Adipocyte (in vitro differentiated cells): Measurements from ENCODE around the gene PERM1.
"Not testable (repeated sequence)": the region's sequence is repeated elsewhere in the genome, so short reads cannot be mapped to it uniquely, and the experiment has no call there.

Experiments used
- DNase-seq: peaks from one replicate; pipeline ENCODE4 v3.0.0-alpha.2; 2015; ENCODE audit warnings: low read depth
- H3K27me3 ChIP-seq: replicated peaks from 2 replicates; pipeline ENCODE4 v1.7.0; 2013; ENCODE audit warnings: mild to moderate bottlenecking, low read length, moderate library complexity; ENCODE audit not compliant: control insufficient read depth, insufficient read depth
- H3K36me3 ChIP-seq: 2 replicates; pipeline ENCODE4 v1.7.0; 2013; ENCODE audit warnings: low read length, mild to moderate bottlenecking, moderate library complexity; ENCODE audit not compliant: control insufficient read depth, insufficient read depth, severe bottlenecking
- H3K4me1 ChIP-seq: 2 replicates; pipeline ENCODE4 v1.7.0; 2013; ENCODE audit warnings: mild to moderate bottlenecking, low read length, moderate library complexity; ENCODE audit not compliant: control insufficient read depth, insufficient read depth
- H3K4me3 ChIP-seq: 2 replicates; pipeline ENCODE4 v1.7.0; 2013; ENCODE audit warnings: mild to moderate bottlenecking, low read length, moderate library complexity
- H3K9ac ChIP-seq: 2 replicates; pipeline ENCODE4 v1.7.0; 2013; ENCODE audit warnings: mild to moderate bottlenecking, low read length, moderate library complexity
- H3K9me3 ChIP-seq: 2 replicates; pipeline ENCODE4 v1.7.0; 2013; ENCODE audit warnings: mild to moderate bottlenecking, low read length, moderate library complexity; ENCODE audit not compliant: control insufficient read depth

Gene PERM1

DNA sequence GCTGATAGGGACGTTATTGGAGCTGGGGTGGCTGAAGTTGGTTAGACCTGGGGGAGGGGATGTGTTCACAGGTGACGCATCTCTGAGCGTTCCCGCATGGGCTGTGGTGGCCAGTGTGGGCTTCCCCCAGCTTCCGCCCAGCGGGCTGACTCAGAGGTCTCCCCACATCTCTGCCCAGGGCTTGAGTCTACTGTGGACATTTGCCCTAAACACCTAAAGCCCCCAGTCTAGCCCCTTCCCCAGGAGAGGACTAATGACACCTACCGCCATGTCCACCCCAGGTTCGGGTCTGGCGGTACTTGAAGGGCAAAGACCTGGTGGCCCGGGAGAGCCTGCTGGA is 40.0 kb upstream of the PERM1 start:
- no peak for DNase-seq
- Histone ChIP-seq H3K9ac (no peak overlapping the region), H3K9me3 (no peaks in the 10 kb centered on the region), H3K4me1 (peaks cover 4% of the 10 kb centered on the region), H3K36me3 (no peaks in the 10 kb centered on the region), H3K27me3 (no peaks in the 10 kb centered on the region), H3K4me3 (no peak overlapping the region)

DNA sequence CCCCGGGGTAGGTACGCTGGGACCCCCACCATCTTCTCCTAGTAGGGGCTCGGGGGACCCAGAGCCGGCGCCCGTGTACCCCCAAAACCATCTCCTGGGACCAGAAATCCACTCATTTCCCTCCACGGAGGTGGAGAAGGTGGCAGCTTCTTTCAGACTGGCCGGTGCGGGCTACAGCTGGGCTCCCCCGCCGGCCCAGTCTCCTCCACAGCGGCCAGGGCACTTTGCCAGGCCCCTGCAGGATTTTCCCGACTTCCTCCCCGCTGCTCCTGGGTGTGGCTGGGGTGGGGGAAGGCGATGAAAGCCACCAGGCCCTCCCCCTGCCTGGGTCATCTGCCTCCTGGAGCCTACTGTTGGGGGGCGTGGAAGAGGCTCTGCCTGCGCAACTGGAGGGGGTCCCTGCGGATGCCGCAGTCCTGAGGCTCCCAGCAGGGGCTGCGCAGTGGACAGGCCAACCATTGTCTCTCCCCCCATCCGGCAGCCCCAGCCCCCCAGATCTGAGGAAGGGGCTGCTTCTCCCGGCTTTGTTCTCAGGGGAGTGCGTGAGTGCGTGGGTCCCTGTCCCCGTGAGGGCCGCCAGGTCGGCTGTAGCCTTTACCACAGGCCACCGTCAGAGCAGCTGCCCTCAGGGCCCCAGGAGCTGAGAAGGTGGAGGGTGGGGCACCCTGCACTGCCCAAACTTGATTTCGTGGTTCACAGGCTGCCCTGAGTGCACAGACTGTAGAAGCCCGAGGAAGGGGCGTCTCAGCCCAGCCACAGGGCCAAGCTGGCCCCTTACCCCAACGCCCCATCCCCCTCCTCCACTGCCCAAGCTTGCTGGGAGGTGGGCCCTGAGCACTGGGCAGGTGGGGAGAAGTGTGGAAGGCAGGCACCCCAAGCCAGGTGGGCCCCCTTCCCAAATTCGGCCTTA is 39.4 kb upstream of the PERM1 start:
- Histone ChIP-seq H3K4me1 (peaks cover 4% of the 10 kb centered on the region), H3K9me3 (no peaks in the 10 kb centered on the region), H3K27me3 (no peaks in the 10 kb centered on the region), H3K9ac (no peak overlapping the region), H3K36me3 (no peaks in the 10 kb centered on the region), H3K4me3 (no peak overlapping the region)
- peak; percentile 57 for DNase-seq

DNA sequence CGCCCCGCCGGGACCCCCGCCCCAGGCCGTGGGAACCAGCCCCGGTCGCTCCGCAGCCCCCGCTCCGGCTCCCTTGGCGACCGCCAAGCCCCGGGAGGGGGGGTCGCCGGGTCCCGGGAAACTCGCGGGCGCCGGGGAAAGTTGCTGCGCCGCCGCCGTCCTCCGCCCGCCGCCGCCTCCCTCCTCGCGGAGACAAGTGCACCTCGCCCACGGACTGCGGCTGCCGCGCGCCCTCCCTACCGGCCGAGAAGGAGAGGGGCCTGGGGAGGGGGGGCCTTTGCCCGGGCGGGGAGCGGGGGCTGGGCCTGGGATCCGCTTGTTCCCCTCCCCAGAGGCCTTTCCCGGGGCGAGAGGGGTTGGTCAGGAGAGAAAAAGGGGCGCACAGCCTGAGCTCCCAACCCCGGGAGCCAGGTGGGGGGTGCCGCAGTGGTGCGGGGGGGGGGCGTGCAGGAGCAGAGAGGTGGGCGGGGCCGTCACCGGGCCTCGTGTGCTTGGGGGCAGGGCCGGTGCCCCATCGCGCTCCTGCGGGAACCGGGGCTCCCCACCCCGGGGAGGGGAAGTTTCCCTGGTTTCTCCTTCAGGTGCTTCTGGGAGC is 38.6 kb upstream of the PERM1 start:
- DNase-seq = peak; percentile 52
- Histone ChIP-seq H3K36me3 (no peaks in the 10 kb centered on the region), H3K4me1 (peaks cover 4% of the 10 kb centered on the region), H3K27me3 (no peaks in the 10 kb centered on the region), H3K9me3 (no peaks in the 10 kb centered on the region), H3K9ac (peak overlapping the region; percentile 49), H3K4me3 (peak overlapping the region; percentile 72)

DNA sequence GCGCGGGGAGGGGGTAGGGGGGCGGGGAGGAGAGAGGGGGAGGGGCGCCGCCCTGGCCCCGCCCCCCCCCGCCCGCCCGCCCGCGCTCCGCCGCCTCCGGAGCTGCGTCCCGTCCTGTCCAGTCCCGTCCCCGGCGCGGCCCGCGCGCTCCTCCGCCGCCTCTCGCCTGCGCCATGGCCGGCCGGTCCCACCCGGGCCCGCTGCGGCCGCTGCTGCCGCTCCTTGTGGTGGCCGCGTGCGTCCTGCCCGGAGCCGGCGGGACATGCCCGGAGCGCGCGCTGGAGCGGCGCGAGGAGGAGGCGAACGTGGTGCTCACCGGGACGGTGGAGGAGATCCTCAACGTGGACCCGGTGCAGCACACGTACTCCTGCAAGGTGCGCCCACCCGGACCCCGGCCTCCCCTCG is 38.1 kb upstream of the PERM1 start, which contains the start of gene AGRN:
Gene AGRN (plus strand): TSS at position 121 of the 405 bp plus-strand sequence. CDS start 53 bp downstream, at position 174.
- Histone ChIP-seq H3K36me3 (no peaks in the 10 kb centered on the region), H3K9me3 (no peaks in the 10 kb centered on the region), H3K4me1 (peaks cover 4% of the 10 kb centered on the region), H3K27me3 (no peaks in the 10 kb centered on the region), H3K9ac (peak within 1 kb of the TSS; percentile 54), H3K4me3 (peak within 1 kb of the TSS; percentile 72)
- no peak for DNase-seq

DNA sequence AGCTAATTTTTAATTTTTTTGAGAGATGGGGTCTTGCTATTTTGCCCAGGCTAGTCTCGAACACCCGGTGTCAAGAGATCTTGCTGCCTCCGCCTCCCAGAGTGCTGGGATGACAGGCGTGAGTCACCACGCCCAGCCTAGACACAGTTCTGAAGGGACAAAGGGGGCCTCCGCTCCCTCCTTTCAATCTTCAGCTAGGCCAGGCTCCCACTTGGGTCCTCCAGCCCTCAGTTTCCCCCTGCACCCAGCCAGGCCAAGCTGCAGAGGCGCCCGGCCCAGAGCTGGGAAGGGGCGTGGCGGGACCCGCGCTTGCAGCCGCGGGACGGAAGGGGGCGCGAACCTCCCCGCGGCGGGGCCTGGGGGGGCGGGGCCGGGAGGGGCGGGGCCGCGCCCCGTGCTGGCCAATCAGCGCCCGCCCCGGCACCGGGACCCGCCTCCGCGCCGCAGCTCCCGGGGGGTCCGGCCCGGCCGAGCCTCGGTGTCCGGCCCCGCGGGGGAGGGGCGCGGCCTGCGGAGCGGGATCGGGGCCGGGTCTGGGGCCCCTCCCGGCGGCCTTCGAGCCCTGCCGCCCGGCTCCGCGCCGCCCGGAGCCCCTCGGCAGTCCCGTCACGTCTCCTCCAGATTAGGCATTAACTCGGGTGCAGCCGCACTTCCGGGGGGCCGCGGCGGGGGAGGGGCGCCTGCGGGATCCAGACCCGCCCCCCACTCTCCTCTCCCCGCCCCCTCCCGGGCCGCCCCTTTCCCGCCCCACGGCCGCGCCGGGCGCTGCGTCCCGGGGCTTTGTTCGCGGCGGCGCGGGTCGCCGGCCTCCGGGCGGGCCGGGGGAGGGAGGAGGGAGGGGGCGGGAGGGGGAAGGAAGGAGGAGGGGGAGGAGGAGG is 37.5 kb upstream of the PERM1 start:
- Histone ChIP-seq H3K27me3 (no peaks in the 10 kb centered on the region), H3K4me1 (peaks cover 4% of the 10 kb centered on the region), H3K9ac (peak overlapping the region; percentile 54), H3K36me3 (no peaks in the 10 kb centered on the region), H3K4me3 (peak overlapping the region; percentile 47), H3K9me3 (no peaks in the 10 kb centered on the region)
- DNase-seq = peak; percentile 95

DNA sequence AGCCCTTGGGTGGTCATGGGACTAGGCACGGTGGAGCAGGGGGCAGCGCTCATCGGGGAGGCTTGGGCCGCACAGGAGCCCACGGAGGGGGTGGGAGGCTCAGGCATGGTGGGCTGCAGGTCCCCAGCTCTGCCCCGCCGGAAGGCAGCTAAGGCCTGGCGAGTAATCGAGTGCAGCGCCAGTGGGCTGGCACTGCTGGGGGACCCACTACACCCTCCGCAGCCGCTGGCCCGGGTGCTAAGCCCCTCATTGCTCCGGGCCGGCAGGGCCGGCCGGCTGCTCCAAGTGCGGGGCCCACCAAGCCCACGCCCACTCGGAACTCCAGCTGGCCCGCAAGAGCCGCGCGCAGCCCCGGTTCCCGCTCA is 36.4 kb upstream of the PERM1 start:
- not testable (repeated sequence) for H3K36me3 ChIP-seq, H3K27me3 ChIP-seq, DNase-seq, H3K4me3 ChIP-seq, H3K9me3 ChIP-seq, H3K9ac ChIP-seq
- H3K4me1 ChIP-seq = peaks cover 11% of the 10 kb centered on the region

DNA sequence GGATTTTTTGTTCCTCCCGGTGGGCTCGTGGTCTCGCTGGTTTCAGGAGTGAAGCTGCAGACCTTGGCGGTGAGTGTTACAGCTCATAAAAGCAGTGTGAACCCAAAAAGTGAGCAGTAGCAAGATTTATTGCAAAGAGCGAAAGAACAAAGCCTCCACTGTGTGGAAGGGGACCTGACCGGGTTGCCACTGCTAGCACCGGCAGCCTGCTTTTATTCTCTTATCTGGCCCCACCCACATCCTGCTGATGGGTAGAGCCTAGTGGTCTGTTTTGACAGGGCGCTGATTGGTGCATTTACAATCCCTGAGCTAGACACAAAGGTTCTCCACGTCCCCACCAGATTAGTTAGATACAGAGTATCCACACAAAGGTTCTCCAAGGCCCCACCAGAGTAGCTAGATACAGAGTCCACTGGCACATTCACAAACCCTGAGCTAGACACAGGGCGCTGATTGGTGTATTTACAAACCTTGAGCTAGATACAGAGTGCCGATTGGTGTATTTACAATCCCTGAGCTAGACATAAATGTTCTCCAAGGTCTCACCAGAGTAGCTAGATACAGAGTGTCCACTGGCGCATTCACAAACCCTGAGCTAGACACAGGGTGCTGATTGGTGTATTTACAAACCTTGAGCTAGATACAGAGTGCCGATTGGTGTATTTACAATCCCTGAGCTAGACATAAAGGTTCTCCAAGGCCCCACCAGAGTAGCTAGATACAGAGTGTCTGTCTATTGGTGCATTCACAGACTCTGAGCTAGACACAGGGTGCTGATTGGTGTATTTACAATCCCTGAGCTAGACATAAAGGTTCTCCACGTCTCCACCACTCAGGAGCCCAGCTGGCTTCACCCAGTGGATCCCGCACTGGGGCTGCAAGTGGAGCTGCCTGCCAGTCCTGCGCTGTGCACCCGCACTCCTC is 35.8 kb upstream of the PERM1 start:
- H3K4me3 ChIP-seq, H3K27me3 ChIP-seq, H3K36me3 ChIP-seq, H3K9me3 ChIP-seq, H3K9ac ChIP-seq, DNase-seq: not testable (repeated sequence)
- H3K4me1 ChIP-seq = peaks cover 14% of the 10 kb centered on the region

DNA sequence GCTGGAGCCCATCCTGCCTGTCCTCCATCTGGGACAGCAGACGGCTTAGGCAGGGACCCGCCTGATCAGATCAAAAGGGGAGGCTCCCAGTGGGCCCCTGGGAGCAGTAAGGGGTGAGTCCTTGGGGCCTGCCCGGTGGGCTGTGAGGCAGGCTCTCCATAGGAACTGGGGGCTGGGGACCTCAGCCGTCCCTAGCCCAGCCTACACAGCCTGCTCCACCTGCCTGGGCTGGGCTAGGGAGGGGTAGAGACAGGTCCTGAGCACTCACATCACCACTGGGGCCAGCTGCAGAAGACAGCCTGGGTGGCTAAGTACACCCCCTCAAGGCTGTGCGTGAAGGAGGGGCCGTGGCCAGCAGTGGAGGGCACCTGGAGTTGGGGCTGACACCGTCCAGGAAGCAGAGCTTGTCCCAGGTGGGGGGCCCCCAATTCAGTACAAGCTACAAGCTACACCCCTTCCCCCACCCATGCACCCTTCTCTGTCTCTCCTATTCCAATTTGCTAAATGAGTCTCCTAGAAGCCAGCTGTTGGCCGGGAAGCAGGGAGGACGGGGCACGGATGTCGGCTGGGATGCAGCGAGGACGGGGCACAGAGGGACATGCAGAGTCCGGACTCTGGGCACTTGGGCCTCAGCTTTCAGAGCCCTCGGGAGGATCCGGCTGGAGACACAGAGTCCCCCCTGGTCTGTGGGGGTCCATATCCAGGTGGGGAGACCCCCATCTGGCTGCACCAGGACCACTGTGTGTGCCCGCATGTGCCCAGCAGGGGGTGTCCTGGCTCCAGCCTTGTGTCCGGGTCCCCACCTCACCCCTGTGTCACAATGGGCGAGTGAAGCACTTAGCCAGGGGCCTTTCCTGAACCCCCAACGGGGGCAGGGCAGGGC is 33.1 kb upstream of the PERM1 start:
- H3K36me3 ChIP-seq = no peaks in the 10 kb centered on the region
- no peak overlapping the region for H3K4me3 ChIP-seq
- H3K4me1 ChIP-seq = peaks cover 11% of the 10 kb centered on the region
- DNase-seq = peak; percentile 38
- no peaks in the 10 kb centered on the region for H3K27me3 ChIP-seq
- no peak overlapping the region for H3K9ac ChIP-seq
- no peaks in the 10 kb centered on the region for H3K9me3 ChIP-seq

DNA sequence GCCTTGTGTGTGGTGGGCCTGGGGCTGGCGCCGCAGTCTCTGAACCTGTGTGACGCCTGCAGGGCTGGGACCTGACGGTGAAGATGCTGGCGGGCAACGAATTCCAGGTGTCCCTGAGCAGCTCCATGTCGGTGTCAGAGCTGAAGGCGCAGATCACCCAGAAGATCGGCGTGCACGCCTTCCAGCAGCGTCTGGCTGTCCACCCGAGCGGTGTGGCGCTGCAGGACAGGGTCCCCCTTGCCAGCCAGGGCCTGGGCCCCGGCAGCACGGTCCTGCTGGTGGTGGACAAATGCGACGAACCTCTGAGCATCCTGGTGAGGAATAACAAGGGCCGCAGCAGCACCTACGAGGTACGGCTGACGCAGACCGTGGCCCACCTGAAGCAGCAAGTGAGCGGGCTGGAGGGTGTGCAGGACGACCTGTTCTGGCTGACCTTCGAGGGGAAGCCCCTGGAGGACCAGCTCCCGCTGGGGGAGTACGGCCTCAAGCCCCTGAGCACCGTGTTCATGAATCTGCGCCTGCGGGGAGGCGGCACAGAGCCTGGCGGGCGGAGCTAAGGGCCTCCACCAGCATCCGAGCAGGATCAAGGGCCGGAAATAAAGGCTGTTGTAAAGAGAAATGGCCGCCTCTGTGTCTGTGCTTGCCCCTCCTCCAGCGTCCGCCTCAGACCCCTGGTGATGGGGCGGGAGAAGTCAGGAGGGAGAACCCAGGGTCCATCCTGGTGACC is 32.2 kb upstream of the PERM1 start:
- no peak for DNase-seq
- peak overlapping the region; percentile 91 for H3K4me3 ChIP-seq
- H3K4me1 ChIP-seq = peaks cover 11% of the 10 kb centered on the region
- no peaks in the 10 kb centered on the region for H3K9me3 ChIP-seq
- no peaks in the 10 kb centered on the region for H3K36me3 ChIP-seq
- H3K27me3 ChIP-seq = no peaks in the 10 kb centered on the region
- peak overlapping the region; percentile 88 for H3K9ac ChIP-seq
